GM18858 (cell line): ENCODE measurements around the gene CDK8.
"Not testable (repeated sequence)": the region's sequence is repeated elsewhere in the genome, so short reads cannot be mapped to it uniquely, and the experiment has no call there.

ENCODE experiments used
- ATAC-seq: cut with Tn5 transposase; IDR thresholded peaks from one replicate; pipeline ENCODE4 v1.9.1; 2021; ENCODE audit not compliant: unreplicated experiment

CDK8 gene

GRCh38 chr13:26252006-26252405 is 1.9 kb upstream of the CDK8 start:
- not testable (repeated sequence) for ATAC-seq

- no peak for ATAC-seq
Observed at GRCh38 chr13:26253262-26253786, 605 bp upstream of the CDK8 start.

- peak; percentile 18 for ATAC-seq
Observed at GRCh38 chr13:26254583-26255111, 718 bp downstream of the CDK8 start.

- ATAC-seq, result no peak
Observed at GRCh38 chr13:26255115-26255514, 1.2 kb downstream of the CDK8 start.

GRCh38 chr13:26255691-26256277 is 1.9 kb downstream of the CDK8 start:
- ATAC-seq, result no peak

- no peak for ATAC-seq
Observed at GRCh38 chr13:26257049-26257448, 3.1 kb downstream of the CDK8 start.

- ATAC-seq, result no peak
Observed at GRCh38 chr13:26259634-26260033, 5.7 kb downstream of the CDK8 start.

GRCh38 chr13:26262156-26262555 is 8.2 kb downstream of the CDK8 start:
- ATAC-seq, result no peak

DNA sequence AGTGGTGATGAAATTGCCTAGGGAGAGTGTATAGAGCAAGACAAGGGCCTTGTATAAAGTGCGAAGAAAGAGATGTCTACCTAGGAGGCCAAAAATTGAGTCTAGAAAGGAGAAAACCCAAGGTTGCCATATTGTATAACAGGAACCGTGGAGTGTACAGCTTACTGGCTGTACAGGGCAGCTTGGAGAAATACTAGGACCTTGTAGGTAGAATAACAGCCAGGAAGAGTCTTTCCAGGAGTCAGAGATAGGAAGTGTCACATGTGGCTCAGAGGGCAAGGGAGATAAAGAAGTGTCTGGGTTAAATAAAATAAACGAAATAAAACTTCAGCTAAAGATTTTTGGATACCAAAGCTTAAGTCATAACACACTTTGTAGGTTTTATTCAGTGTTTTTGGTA is 12.4 kb downstream of the CDK8 start:
- ATAC-seq, result no peak

GRCh38 chr13:26270707-26271106 is 16.8 kb downstream of the CDK8 start:
- no peak for ATAC-seq

- no peak for ATAC-seq
Observed at GRCh38 chr13:26272621-26273020, 18.7 kb downstream of the CDK8 start.

DNA sequence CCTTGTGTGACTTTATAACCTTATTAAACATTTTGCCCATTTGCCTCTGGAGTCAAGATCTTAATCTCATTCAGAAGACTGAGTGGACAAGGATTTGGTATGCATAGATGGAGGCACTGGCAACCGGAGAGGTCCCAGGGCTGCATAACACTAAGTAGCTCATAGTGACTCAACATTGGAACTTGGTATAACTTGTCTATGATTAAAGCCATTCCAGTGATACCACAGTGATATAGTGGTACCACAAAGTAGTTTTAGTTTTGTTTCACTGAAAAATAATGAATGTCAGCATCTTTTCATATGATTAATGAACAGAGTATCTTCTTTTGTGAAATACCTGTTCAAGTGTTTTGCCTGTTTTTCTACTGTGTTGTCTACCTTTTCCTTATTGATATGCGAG is 26.4 kb downstream of the CDK8 start:
- ATAC-seq, result no peak

- ATAC-seq, result no peak
Observed at GRCh38 chr13:26280822-26281221, 26.9 kb downstream of the CDK8 start.

- ATAC-seq, result not testable (repeated sequence)
Observed at GRCh38 chr13:26285911-26286310, 32.0 kb downstream of the CDK8 start.

DNA sequence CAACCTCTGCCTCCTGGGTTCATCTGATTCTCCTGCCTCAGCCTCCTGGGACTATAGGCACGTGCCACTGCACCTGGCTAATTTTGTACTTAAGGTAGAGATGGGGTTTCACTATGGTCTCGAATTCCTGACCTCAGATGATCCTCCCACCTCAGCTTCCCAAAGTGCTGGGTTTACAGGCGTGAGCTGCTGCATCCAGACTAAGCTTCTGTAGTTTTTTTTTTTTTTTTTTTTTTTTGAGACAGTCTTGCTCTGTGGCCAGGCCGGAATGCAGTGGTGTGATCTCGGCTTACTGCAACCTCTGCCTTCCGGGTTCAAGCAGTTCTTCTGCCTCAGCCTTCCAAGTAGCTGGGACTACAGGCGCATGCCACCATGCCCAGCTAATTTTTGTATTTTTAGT is 34.9 kb downstream of the CDK8 start:
- not testable (repeated sequence) for ATAC-seq

DNA sequence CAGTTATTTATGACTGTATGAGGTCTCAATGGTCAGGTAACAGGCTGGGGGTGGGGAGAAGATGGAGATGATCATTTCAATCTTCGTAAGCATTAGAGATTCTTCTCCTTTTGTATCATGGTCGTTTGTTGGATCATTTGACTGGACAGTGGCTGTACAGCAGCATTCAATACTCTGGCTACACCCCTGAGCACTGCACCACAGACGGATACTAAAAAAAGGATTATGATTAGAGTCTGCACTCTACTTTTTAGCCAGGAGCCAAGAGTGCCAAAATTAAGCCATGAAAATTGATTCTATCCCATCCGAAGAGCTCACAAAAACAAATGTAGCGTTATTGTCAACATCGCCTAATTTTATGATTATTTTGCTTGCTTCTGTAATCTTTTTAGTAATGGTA is 41.9 kb downstream of the CDK8 start:
- no peak for ATAC-seq

DNA sequence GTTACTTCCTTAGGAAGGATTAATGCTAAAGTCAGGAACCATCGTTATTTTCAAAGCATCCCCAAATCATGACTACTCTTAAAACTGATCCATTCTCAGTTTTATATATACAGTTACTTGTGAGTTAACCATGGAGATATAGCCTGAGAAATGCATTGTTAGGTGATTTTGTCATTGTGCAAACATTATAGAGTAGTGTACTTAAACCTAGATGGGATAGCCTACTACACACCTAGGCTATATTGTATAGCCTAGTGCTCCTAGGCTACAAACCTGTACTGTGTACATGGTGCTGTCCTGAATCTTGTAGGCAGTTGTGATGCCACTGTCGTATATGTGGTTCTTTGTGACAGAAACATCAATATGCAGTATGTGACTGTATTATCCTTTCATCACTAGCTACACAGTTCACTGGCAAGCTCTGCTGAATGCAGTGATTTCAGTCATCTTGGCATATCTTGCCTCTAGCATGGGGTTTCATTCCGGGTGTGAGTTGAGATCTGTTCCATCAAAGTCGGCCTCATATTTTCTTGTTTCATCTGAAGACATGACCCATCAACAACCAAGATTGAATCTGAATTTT is 45.3 kb downstream of the CDK8 start:
- no peak for ATAC-seq

DNA sequence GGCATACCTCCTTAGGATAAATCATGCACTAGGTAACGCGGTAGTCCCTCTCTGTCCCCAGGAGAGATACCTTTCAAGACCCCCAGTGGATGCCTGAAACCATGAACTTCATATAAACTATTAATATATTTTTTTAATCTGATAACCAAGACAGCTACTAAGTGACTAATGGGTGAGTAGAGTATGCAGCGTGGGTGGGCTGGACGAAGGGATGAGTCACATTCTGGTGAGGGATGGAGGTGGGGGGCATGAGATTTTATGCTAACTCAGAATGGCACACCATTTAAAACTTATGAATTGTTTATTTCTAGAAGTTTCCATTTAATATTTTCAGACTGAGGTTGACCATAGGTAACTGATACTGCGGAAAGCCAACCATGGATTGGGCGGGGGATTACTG is 46.2 kb downstream of the CDK8 start:
- ATAC-seq, result no peak

GRCh38 chr13:26305676-26306075 is 51.7 kb downstream of the CDK8 start:
- no peak for ATAC-seq

- ATAC-seq, result no peak
Observed at GRCh38 chr13:26307701-26308100, 53.8 kb downstream of the CDK8 start.

- ATAC-seq, result no peak
Observed at GRCh38 chr13:26308250-26308649, 54.3 kb downstream of the CDK8 start.

- ATAC-seq, result no peak
Observed at GRCh38 chr13:26308836-26309235, 54.9 kb downstream of the CDK8 start.

DNA sequence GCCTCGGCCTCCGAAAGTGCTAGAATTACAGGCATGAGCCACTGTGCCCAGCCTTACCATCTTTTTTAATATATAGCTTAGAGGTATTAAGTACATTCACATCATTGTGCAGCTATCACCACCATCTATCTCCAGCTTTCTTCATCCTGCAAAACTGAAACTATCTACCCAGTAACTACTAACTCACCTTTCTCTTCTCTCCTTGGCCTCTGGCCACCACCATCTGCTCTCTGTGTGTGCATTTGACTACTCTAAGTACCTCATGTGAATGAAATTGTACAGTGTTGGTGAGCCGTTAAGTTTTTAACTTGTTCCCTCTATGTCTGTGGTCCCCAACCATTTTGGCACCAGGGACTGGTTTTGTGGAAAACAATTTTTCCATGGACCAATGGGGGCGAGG is 56.1 kb downstream of the CDK8 start:
- ATAC-seq, result no peak
